HG02970 (cell line): Measurements from ENCODE around the gene NACC2.

Experiments used
- ATAC-seq: cut with Tn5 transposase; IDR thresholded peaks from one replicate; pipeline ENCODE4 v1.9.1; 2021; ENCODE audit warnings: mild to moderate bottlenecking, moderate library complexity, moderate number of reproducible peaks; ENCODE audit not compliant: unreplicated experiment, low FRiP score

Gene NACC2

DNA sequence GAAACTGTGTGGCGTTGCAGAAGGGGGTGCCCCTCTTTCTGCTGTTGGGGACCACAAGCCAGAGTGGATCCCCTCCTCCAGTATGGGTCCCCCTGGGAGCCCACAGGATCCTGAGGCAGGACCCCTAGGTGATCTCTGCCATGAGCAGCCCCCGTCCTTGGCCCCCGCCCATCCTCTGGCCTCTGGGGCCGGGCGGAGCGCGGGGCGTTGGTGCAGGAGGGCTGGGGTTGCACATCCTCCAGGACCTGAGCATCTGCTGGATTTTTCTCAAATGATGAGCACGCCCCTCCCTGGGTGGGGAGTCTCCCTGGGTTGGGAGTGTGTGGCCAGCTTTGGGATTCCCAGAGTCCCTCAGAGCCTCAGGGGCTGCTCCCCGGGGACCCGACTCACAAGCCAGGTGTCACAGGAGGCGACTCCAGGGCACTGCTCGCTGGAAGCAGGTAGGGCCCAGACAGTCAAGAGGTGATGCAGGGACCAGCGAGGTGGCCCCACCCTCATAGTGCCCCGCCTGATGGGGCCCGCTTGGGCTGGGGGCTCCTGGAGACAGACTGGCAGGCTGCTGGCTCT lies 107.2 kb downstream of the NACC2 start:
- ATAC-seq = no peak

DNA sequence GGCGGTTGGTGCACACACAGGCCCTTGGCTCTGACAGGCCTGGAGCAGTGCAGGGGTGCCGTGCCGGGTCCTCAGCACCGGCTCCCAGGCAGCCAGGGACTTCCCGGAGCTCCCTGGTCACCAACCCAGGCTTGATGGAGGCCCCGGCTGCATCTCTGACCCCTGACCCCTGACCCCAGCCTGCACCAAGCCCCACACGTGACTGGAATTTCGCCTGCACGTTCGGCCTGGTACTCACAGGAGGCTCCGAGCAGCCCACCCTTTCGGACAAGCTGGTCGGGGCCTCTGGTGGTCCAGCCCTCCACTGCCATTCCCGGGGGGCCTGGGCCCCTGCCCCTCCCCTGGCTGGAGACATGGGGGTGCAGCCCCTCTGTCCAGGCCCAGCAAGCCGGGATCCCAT lies 108.5 kb downstream of the NACC2 start:
- ATAC-seq = no peak

DNA sequence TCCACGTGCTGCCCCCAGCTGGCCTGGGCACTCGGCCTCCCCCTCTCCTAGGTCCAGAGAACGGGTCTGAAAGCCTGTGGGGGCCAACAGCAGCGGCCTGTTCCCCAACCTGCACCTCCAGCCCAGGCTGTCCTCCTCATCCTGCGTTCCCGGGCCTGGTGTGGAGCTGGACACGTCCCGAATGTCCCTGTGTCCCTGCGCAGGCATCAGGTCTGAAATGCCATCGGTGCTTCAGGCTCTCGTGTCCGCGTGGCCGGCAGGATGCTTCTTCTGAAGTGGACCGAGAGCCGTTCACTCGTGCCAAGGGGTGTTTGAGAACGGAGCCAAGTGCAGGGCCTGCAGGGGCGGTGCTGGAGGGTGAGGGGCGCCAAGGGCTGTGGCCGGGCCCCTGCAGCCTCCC lies 109.2 kb downstream of the NACC2 start:
- ATAC-seq = no peak

GRCh38 chr9:135985459-135985774 lies 109.7 kb downstream of the NACC2 start:
- no peak for ATAC-seq

GRCh38 chr9:135984072-135984710 lies 110.9 kb downstream of the NACC2 start:
- no peak for ATAC-seq

DNA sequence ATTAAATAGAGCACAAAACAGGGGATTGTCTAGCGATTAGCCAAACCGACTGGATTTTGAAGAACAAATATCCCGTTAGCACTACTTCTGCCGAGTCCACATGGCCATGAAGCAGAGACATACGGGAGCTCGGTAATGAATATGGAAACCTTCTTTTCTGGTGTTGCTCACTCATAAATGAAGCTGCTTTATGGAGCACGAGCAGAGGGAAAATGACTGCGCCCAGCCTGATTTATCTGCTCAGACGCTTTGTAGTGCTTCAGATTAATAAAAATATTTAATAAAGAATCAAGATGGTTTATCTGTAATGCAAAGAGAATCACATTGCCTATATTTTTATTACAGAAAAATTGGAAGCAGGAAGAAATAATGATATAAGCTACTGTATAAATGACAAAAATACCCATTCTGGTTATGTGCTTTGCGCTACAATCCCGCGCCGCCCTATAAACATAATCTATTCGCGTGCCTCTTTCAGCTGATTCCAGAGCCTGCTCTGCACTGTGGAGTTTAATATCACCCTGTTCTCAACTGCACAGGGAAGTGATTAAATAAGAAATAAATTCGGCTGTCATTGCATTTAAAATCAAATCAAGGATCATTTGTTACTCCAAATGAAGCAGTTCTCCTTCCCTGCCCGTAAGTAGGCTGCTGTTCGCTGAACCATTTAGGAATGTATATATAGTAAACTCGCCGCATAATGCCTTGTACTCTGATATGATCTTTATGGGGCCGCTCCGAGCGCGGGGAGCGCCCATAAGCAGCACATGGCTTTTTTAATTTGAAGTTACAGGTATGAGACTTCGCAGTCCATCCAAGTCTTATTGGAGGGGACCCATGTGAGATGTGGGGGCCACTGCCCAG lies 111.6 kb downstream of the NACC2 start:
- no peak for ATAC-seq

GRCh38 chr9:135982499-135983207 lies 112.4 kb downstream of the NACC2 start:
- ATAC-seq = no peak

DNA sequence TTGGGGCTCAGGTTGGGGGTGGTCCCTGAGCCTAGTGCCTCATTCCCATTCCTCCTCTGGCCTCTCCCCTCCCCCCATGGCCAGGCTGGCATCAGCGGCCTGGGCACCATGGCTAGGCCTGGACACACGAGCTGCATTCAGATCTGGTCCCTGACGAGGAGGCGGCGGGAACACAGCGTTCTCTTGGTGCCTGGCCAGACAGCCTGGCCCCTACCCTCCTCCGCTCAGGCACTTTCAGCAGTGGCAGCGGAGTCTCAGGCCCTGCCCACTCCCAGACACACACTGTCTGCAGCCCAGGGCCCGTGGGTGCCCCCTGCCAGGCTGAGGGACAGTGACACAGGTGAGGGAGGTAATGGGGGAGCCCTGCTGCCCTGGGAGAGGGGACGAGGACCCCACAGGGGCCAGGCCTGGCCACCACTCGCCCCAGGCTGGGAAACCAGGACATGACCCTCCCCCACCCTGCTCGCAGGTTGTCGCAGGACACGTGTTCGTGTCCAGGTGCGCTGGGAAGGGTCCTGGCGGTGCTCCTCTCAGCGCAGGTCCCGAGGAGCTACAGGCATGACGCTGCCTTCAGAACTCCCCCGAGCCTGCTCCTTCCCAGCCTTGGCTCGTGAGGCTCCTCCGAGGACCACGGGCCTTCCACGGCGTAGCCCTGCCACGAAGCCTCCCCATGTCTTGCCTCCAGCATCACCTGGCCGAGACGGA lies 114.0 kb downstream of the NACC2 start:
- ATAC-seq = no peak

DNA sequence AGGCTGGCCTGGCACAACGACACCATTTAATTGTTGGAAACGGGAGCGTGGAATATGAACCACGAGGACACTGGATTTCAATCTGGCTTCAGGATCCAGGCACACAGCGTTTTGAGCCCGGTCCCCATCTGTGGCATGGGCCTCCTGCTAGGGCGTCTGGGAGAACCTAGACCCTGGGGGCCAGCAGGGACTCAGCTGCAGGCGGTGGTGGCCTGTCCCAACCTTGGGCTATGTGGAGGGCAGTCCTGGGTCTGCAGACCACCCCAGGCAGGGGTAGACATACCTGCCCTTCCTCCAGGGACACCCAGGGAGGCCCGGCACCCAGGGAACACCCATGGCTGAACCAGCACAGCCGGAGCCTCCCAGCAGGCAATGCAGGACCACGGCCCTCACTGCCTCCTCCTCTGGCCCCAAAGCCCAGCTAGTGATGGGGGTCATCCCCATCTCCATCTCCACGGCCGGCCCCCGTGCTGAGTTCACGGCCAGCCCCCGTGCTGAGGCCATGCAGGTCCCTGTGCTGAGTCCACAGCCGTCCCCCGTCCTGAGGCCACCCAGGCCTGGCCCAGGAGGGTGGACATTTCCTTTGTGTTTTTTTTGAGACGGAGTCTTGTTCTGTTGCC lies 115.4 kb downstream of the NACC2 start:
- no peak for ATAC-seq

- no peak for ATAC-seq
Measured at GRCh38 chr9:135978642-135979546, 116.2 kb downstream of the NACC2 start.

DNA sequence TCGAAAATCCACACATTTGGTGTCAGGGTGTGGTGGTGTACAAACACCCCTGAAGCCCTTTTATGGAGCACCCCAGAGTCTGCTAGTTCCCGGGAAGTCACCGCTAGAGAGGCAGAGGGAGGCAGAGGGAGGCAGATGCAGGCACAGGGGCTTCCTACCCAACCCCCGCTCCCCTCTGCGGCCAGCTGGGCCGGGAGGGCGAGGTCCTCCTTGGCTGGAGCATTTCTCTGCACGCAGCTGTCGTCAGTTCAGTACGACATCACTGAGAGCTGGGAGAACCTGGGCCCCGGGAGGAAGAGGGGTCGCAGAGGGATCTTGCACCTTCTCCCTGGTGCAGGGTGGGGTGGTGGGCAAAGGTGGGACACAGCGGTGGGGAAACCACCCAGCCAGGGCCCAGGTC lies 118.1 kb downstream of the NACC2 start:
- ATAC-seq = no peak

DNA sequence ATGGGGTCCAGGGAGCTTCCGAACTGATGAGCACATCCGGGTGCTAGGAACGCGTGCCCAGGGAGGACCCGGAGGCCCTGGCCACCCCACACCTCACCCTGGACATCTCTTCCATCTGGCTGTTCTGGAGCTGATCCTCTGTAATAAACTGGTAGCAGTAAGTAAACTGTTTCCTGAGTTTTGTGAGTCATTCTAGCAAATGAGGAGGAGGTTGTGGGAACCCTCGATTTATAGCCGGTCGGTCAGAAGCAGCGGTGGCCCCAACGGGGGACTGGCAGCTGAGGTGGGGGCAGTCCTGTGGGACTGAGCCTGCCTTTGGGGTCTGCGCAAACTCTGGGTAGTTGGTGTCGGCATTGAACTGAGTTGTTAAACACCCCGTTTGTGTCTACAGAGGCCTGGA lies 118.6 kb downstream of the NACC2 start:
- no peak for ATAC-seq

GRCh38 chr9:135975834-135976233 lies 119.3 kb downstream of the NACC2 start:
- no peak for ATAC-seq

DNA sequence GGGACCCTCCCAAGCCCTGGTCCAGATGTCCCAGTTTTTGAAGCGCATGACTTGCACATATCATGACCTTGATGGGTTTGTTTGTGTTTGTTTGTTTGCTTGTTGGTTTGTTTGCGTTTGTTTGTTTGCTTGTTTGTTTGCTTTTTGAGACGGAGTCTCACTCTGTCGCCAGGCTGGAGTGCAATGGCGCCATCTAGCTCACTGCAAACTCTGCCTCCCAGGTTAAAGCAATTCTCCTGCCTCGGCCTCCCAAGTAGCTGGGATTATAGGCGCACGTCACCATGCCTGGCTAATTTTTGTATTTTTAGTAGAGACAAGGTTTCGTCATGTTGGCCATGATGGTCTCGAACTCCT lies 120.9 kb downstream of the NACC2 start:
- ATAC-seq = no peak

GRCh38 chr9:135973277-135974219 lies 121.5 kb downstream of the NACC2 start:
- no peak for ATAC-seq

- no peak for ATAC-seq
Measured at GRCh38 chr9:135971892-135972291, 123.2 kb downstream of the NACC2 start.

- ATAC-seq = no peak
Measured at GRCh38 chr9:135971111-135971766, 123.8 kb downstream of the NACC2 start.
